HG03139 (cell line): ENCODE data around the gene PXDN.
"Not testable (repeated sequence)": the region's sequence is repeated elsewhere in the genome, so short reads cannot be mapped to it uniquely, and the experiment has no call there.

Experiments
- ATAC-seq: cut with Tn5 transposase; IDR thresholded peaks from one replicate; pipeline ENCODE4 v1.9.1; 2021; ENCODE audit not compliant: unreplicated experiment

Gene PXDN

GRCh38 chr2:1688161-1688560, 56.2 kb downstream of the PXDN start:
- no peak for ATAC-seq

- no peak for ATAC-seq
Observed at GRCh38 chr2:1687254-1687653, 57.1 kb downstream of the PXDN start.

GRCh38 chr2:1686784-1687105, 57.6 kb downstream of the PXDN start:
- ATAC-seq, result no peak

GRCh38 chr2:1685957-1686783, 58.1 kb downstream of the PXDN start:
- ATAC-seq, result no peak

GRCh38 chr2:1685078-1685956, 59.0 kb downstream of the PXDN start:
- no peak for ATAC-seq

GRCh38 chr2:1683297-1683696, 61.0 kb downstream of the PXDN start:
- ATAC-seq, result no peak

- ATAC-seq, result no peak
Observed at GRCh38 chr2:1682181-1682440, 62.2 kb downstream of the PXDN start.

GRCh38 chr2:1681323-1682180, 62.8 kb downstream of the PXDN start:
- ATAC-seq, result no peak

GRCh38 chr2:1681017-1681318, 63.3 kb downstream of the PXDN start:
- no peak for ATAC-seq

GRCh38 chr2:1680222-1681016, 63.9 kb downstream of the PXDN start:
- ATAC-seq, result no peak

- not testable (repeated sequence) for ATAC-seq
Observed at GRCh38 chr2:1679488-1680039, 64.8 kb downstream of the PXDN start.

GRCh38 chr2:1679065-1679464, 65.2 kb downstream of the PXDN start:
- not testable (repeated sequence) for ATAC-seq

GRCh38 chr2:1678609-1679008, 65.7 kb downstream of the PXDN start:
- ATAC-seq, result no peak

- no peak for ATAC-seq
Observed at GRCh38 chr2:1677821-1678165, 66.5 kb downstream of the PXDN start.

- ATAC-seq, result no peak
Observed at GRCh38 chr2:1676913-1677820, 67.1 kb downstream of the PXDN start.

GRCh38 chr2:1676091-1676912, 68.0 kb downstream of the PXDN start:
- no peak for ATAC-seq

GRCh38 chr2:1675633-1676032, 68.7 kb downstream of the PXDN start:
- ATAC-seq, result no peak

GRCh38 chr2:1674766-1675397, 69.4 kb downstream of the PXDN start:
- ATAC-seq, result no peak
